H1 (cell line): Measurements from ENCODE around the gene TEDC1. TPM values are rescaled to one million over a fixed set of nuclear protein-coding genes. Genes with fewer than 3 reads are reported as not detected.

Experiments
- ASH2L ChIP-seq: fragments of 200-600, 300-600 bp; sonication (generic); IDR thresholded peaks from one replicate; pipeline ENCODE4 v1.7.1; 2017; ENCODE audit warnings: low read length
- BCL11A ChIP-seq, 2 experiments: IDR thresholded peaks; one replicate each; pipeline ENCODE4 v1.6.1; 2011; ENCODE audit warnings: low read depth in 2 of 2, low read length in 2 of 2, mild to moderate bottlenecking in 2 of 2
- CHD1 ChIP-seq: IDR thresholded peaks from 2 replicates; pipeline ENCODE4 v1.6.1; 2012; ENCODE audit warnings: low read depth, low read length, improper control_type of control experiment
- CTBP2 ChIP-seq: IDR thresholded peaks from 2 replicates; pipeline ENCODE4 v1.7.0; 2011; ENCODE audit warnings: borderline replicate concordance, mild to moderate bottlenecking, moderate library complexity, mixed read lengths, low read length; ENCODE audit not compliant: insufficient read depth, insufficient read length
- GABPA ChIP-seq: IDR thresholded peaks from 2 replicates; pipeline ENCODE4 v1.6.1; 2011; ENCODE audit warnings: mild to moderate bottlenecking, low read length, moderate library complexity, borderline replicate concordance; ENCODE audit not compliant: insufficient read depth
- MAFK ChIP-seq: IDR thresholded peaks from 2 replicates; pipeline ENCODE4 v1.6.1; 2012; ENCODE audit warnings: low read depth, mild to moderate bottlenecking, improper control_type of control experiment, low read length
- SP1 ChIP-seq: IDR thresholded peaks from 2 replicates; pipeline ENCODE4 v1.6.1; 2011; ENCODE audit warnings: low read depth, low read length
- TAF1 ChIP-seq: IDR thresholded peaks from 2 replicates; pipeline ENCODE4 v1.6.1; 2011; ENCODE audit warnings: mild to moderate bottlenecking, low read depth, low read length
- ZNF274 ChIP-seq: IDR thresholded peaks from 2 replicates; pipeline ENCODE4 v1.7.0; 2012; ENCODE audit warnings: low read length, borderline replicate concordance; ENCODE audit errors: extremely low read depth
- polyA plus RNA-seq, 7 experiments: library from polyadenylated mRNA; depleted of rRNA in 3 of 7; stranded (reverse) in 5 of 7; unstranded in 2 of 7; fragments of >200 nt in 5 of 7; fragments of 200-250 nt in 2 of 7; gene quantifications; 1 replicate in 5 of 7; 2 replicates in 1 of 7; 4 replicates in 1 of 7; pipeline versions ENCODE4 v1.2.1 to v1.2.3, GENCODE V29; 2011 to 2013; ENCODE audit warnings: missing spikeins in 2 of 7, mixed read lengths in 2 of 7
- total RNA-seq: library from RNA; stranded (reverse); fragmentation: NEBNext Ultra II Directional; extraction: Animal tissue kit (Norgen Biotek cat#: 25700); gene quantifications from 2 replicates; pipeline ENCODE4 v1.2.1, GENCODE V29; 2021

TEDC1 gene
- total and polyA plus RNA-seq, 2 of the 8 experiments (the other 6 are each of a cell fraction or from before 2014, with no cell fraction given): 5.6 to 14.8 TPM

GRCh38 chr14:105536691-105537579 lies 45.9 kb downstream of the TEDC1 start (continued):
- TF ChIP-seq BCL11A (IDR thresholded peaks at IDR 0.05; ENCODE audit: low read depth in 2 of 2, low read length in 2 of 2) (no peak), SP1 (no peak), ZNF274 (no peak), CHD1 (no peak), CTBP2 (no peak), ASH2L (no peak), MAFK (no peak), TAF1 (no peak), GABPA (no peak)
